WTC11 (cell line): ENCODE results near the gene C4orf50. TPM values are rescaled to one million over a fixed set of nuclear protein-coding genes. Genes with fewer than 3 reads are reported as not detected.

ENCODE experiments used
- ATAC-seq: fragments of 200-7000 bp; cut with Tn5 transposase; 2 replicates; pipeline ENCODE4 v1.10.0; 2021; ENCODE audit warnings: mild to moderate bottlenecking, moderate library complexity
- CTCF ChIA-PET: fragments of 300-600 bp; sonication (Branson Sonifier 250); formaldehyde crosslinking; loops from one replicate; lab custom pipeline; 2021; ENCODE audit warnings: antibody characterized with exemption; lab: Charles Lee
- POLR2A ChIA-PET: fragments of 350-600 bp; sonication (Branson Sonifier 250); formaldehyde crosslinking; loops from one replicate; lab custom pipeline; 2021; ENCODE audit warnings: antibody characterized with exemption; lab: Charles Lee
- DNase-seq: peaks from one replicate; pipeline ENCODE4 v3.0.0; 2021; ENCODE audit warnings: low spot score
- H3K27ac Mint-ChIP-seq: 2 replicates; pipeline ENCODE4 v1.8.0; 2021; ENCODE audit warnings: mixed read lengths
- H3K27me3 Mint-ChIP-seq: 2 replicates; pipeline ENCODE4 v1.8.0; 2021; ENCODE audit warnings: low read depth, mild to moderate bottlenecking, moderate library complexity, mixed read lengths
- H3K36me3 Mint-ChIP-seq: 2 replicates; pipeline ENCODE4 v1.8.0; 2021; ENCODE audit warnings: mixed read lengths
- H3K4me1 Mint-ChIP-seq: 2 replicates; pipeline ENCODE4 v1.8.0; 2022; ENCODE audit warnings: mixed read lengths
- H3K4me3 Mint-ChIP-seq: 2 replicates; pipeline ENCODE4 v1.8.0; 2021; ENCODE audit warnings: mild to moderate bottlenecking, moderate library complexity, mixed read lengths
- H3K9me3 Mint-ChIP-seq: 2 replicates; pipeline ENCODE4 v1.8.0; 2021; ENCODE audit warnings: mixed read lengths
- ARID4B ChIP-seq: sonication (generic); formaldehyde crosslinking; IDR thresholded peaks from 2 replicates; pipeline ENCODE4 v1.8.0; 2023; ENCODE audit warnings: missing genetic modification reagents, mild to moderate bottlenecking, borderline replicate concordance
- E2F5 ChIP-seq: sonication (generic); formaldehyde crosslinking; IDR thresholded peaks from 2 replicates; pipeline ENCODE4 v1.8.1; 2022; ENCODE audit warnings: mild to moderate bottlenecking, moderate library complexity, missing genetic modification reagents
- EMX1 ChIP-seq: fragments of 250-450 bp; sonication (Bioruptor Pico); IDR thresholded peaks from 2 replicates; pipeline ENCODE4 v1.8.0; 2021; ENCODE audit warnings: mild to moderate bottlenecking
- ESRRA ChIP-seq: sonication (generic); formaldehyde crosslinking; IDR thresholded peaks from 2 replicates; pipeline ENCODE4 v1.8.1; 2022; ENCODE audit warnings: mild to moderate bottlenecking, missing genetic modification reagents, borderline replicate concordance
- MAX ChIP-seq: sonication (generic); formaldehyde crosslinking; IDR thresholded peaks from 2 replicates; pipeline ENCODE4 v1.8.0; 2022; ENCODE audit warnings: mild to moderate bottlenecking, missing genetic modification reagents
- NFATC4 ChIP-seq: fragments of 250-450 bp; sonication (Bioruptor Pico); IDR thresholded peaks from 2 replicates; pipeline ENCODE4 v1.9.0; 2021; ENCODE audit warnings: mild to moderate bottlenecking
- NFYB ChIP-seq: sonication (generic); formaldehyde crosslinking; conservative IDR thresholded peaks from 2 replicates; pipeline ENCODE4 v1.8.0; 2022; ENCODE audit warnings: low read depth, missing genetic modification reagents
- PRRX2 ChIP-seq: fragments of 250-450 bp; sonication (Bioruptor Pico); IDR thresholded peaks from 2 replicates; pipeline ENCODE4 v1.8.0; 2021; ENCODE audit warnings: mild to moderate bottlenecking
- RORB ChIP-seq: fragments of 250-450 bp; sonication (Bioruptor Pico); IDR thresholded peaks from 2 replicates; pipeline ENCODE4 v1.9.0; 2021; ENCODE audit warnings: mild to moderate bottlenecking
- SMAD3 ChIP-seq: sonication (generic); formaldehyde crosslinking; IDR thresholded peaks from 2 replicates; pipeline ENCODE4 v1.8.0; 2022; ENCODE audit warnings: missing genetic modification reagents, mild to moderate bottlenecking, borderline replicate concordance
- TEAD4 ChIP-seq: sonication (generic); formaldehyde crosslinking; IDR thresholded peaks from 2 replicates; pipeline ENCODE4 v1.8.0; 2022; ENCODE audit warnings: mild to moderate bottlenecking, missing genetic modification reagents
- ZBTB21 ChIP-seq: sonication (generic); formaldehyde crosslinking; IDR thresholded peaks from 2 replicates; pipeline ENCODE4 v1.8.1; 2023; ENCODE audit warnings: mild to moderate bottlenecking, missing genetic modification reagents, borderline replicate concordance
- ZNF317 ChIP-seq: sonication (generic); formaldehyde crosslinking; IDR thresholded peaks from 2 replicates; pipeline ENCODE4 v1.8.1; 2023; ENCODE audit warnings: low read depth, mild to moderate bottlenecking, moderate library complexity, missing genetic modification reagents, borderline replicate concordance
- total RNA-seq: library from RNA; stranded (reverse); gene quantifications from 3 replicates; pipeline ENCODE4 v1.2.3, GENCODE V29; 2021
- TF ChIP-seq, protein P1 (sequence below): fragments of 200-600 bp; IDR thresholded peaks from 2 replicates; pipeline ENCODE4 v1.8.0; 2022; ENCODE audit warnings: antibody characterized with exemption
- TF ChIP-seq, protein P2 (sequence below): sonication (generic); formaldehyde crosslinking; IDR thresholded peaks from 2 replicates; pipeline ENCODE4 v1.8.1; 2023; ENCODE audit warnings: mild to moderate bottlenecking, missing genetic modification reagents, moderate library complexity
- TF ChIP-seq, protein P3 (sequence below): fragments of 250-450 bp; sonication (Bioruptor Pico); IDR thresholded peaks from 2 replicates; pipeline ENCODE4 v1.8.0; 2021; ENCODE audit warnings: mild to moderate bottlenecking
- TF ChIP-seq, protein P4 (sequence below): sonication (generic); formaldehyde crosslinking; IDR thresholded peaks from 2 replicates; pipeline ENCODE4 v1.8.0; 2023; ENCODE audit warnings: missing genetic modification reagents

C4orf50 gene
- total RNA-seq, 1 experiment from 2014 or later, result 0.17 TPM

DNA sequence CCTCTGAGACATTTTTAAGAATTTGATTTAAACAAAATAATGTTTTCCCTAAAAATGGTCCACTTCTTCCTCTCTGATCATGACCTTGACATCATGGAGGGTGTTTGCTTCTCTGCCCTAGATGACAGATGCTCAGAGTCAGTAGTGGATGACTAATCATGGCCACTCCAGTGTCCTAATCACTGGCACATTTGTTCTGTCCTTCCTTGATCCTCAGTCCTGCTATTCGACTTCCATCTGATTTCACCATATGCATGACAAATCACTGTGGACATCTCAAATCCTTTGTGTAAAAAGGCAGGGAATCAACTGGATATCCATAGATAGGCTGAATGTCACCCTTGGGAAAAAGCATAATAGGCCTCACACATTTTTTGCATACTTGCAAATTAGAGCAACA lies 134.3 kb downstream of the C4orf50 start:
- CTCF ChIA-PET, result interaction anchor here (1.5 kb wide), 1 partner anchor 94 kb away, joined by 3 read pairs; no protein-coding TSS in a partner anchor
- H3K36me3 Mint-ChIP-seq, result no peaks in the 10 kb centered on the region
- no peak overlapping the region for H3K4me3 Mint-ChIP-seq
- no peak for ATAC-seq
- TF ChIP-seq, protein P1, sequence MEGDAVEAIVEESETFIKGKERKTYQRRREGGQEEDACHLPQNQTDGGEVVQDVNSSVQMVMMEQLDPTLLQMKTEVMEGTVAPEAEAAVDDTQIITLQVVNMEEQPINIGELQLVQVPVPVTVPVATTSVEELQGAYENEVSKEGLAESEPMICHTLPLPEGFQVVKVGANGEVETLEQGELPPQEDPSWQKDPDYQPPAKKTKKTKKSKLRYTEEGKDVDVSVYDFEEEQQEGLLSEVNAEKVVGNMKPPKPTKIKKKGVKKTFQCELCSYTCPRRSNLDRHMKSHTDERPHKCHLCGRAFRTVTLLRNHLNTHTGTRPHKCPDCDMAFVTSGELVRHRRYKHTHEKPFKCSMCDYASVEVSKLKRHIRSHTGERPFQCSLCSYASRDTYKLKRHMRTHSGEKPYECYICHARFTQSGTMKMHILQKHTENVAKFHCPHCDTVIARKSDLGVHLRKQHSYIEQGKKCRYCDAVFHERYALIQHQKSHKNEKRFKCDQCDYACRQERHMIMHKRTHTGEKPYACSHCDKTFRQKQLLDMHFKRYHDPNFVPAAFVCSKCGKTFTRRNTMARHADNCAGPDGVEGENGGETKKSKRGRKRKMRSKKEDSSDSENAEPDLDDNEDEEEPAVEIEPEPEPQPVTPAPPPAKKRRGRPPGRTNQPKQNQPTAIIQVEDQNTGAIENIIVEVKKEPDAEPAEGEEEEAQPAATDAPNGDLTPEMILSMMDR, result no peak
- TF ChIP-seq E2F5 (CRISPR knock-in tag), result no peak
- no peak for TF ChIP-seq NFATC4 (CRISPR knock-in tag)
- TF ChIP-seq ZNF317 (CRISPR knock-in tag), result no peak
- TF ChIP-seq, protein P2, sequence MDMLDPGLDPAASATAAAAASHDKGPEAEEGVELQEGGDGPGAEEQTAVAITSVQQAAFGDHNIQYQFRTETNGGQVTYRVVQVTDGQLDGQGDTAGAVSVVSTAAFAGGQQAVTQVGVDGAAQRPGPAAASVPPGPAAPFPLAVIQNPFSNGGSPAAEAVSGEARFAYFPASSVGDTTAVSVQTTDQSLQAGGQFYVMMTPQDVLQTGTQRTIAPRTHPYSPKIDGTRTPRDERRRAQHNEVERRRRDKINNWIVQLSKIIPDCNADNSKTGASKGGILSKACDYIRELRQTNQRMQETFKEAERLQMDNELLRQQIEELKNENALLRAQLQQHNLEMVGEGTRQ (CRISPR knock-in tag), result no peak
- TF ChIP-seq SMAD3, result no peak
- TF ChIP-seq, protein P3, sequence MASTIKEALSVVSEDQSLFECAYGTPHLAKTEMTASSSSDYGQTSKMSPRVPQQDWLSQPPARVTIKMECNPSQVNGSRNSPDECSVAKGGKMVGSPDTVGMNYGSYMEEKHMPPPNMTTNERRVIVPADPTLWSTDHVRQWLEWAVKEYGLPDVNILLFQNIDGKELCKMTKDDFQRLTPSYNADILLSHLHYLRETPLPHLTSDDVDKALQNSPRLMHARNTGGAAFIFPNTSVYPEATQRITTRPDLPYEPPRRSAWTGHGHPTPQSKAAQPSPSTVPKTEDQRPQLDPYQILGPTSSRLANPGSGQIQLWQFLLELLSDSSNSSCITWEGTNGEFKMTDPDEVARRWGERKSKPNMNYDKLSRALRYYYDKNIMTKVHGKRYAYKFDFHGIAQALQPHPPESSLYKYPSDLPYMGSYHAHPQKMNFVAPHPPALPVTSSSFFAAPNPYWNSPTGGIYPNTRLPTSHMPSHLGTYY, result no peak
- TF ChIP-seq ZBTB21, result no peak
- TF ChIP-seq NFYB (CRISPR knock-in tag), result no peak
- TF ChIP-seq TEAD4 (CRISPR knock-in tag), result no peak
- TF ChIP-seq ARID4B (CRISPR knock-in tag), result no peak
- no peak for TF ChIP-seq EMX1 (CRISPR knock-in tag)
- TF ChIP-seq, protein P4, sequence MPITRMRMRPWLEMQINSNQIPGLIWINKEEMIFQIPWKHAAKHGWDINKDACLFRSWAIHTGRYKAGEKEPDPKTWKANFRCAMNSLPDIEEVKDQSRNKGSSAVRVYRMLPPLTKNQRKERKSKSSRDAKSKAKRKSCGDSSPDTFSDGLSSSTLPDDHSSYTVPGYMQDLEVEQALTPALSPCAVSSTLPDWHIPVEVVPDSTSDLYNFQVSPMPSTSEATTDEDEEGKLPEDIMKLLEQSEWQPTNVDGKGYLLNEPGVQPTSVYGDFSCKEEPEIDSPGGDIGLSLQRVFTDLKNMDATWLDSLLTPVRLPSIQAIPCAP, result no peak
- TF ChIP-seq, all 79 proteins: peak for 0
- POLR2A ChIA-PET, result no interaction called here
- Mint-ChIP-seq H3K4me1 (peaks cover 58% of the 10 kb centered on the region), H3K27ac (no peak overlapping the region), H3K9me3 (no peaks in the 10 kb centered on the region), H3K27me3 (peaks cover 2% of the 10 kb centered on the region)
- no peak for DNase-seq

- H3K4me1 Mint-ChIP-seq, result peaks cover 61% of the 10 kb centered on the region
- H3K36me3 Mint-ChIP-seq, result no peaks in the 10 kb centered on the region
- H3K27ac Mint-ChIP-seq, result no peak overlapping the region
- no peaks in the 10 kb centered on the region for H3K27me3 Mint-ChIP-seq
- ATAC-seq (no peak; the same call in 1 of the 2 replicates), DNase-seq (no peak)
- TF ChIP-seq ESRRA (CRISPR knock-in tag) (no peak), MAX (CRISPR knock-in tag) (no peak), RORB (CRISPR knock-in tag) (no peak), PRRX2 (no peak)
- H3K4me3 Mint-ChIP-seq, result no peak overlapping the region
- CTCF ChIA-PET, result interaction anchor here (0.7 to 1.5 kb wide), 2 partner anchors 62 to 95 kb away, joined by 3 to 4 read pairs; no protein-coding TSS in a partner anchor
- no peaks in the 10 kb centered on the region for H3K9me3 Mint-ChIP-seq
- POLR2A ChIA-PET, result no interaction called here
These were observed 135.3 kb downstream of the C4orf50 start for GRCh38 chr4:5882947-5883346.
